ENCODE results near the gene MAP3K2. TPM values are rescaled to one million over a fixed set of nuclear protein-coding genes. Genes with fewer than 3 reads are reported as not detected.

The MAP3K2 gene
- total RNA-seq, 1 donor from 2014 or later: 22.2 TPM

DNA sequence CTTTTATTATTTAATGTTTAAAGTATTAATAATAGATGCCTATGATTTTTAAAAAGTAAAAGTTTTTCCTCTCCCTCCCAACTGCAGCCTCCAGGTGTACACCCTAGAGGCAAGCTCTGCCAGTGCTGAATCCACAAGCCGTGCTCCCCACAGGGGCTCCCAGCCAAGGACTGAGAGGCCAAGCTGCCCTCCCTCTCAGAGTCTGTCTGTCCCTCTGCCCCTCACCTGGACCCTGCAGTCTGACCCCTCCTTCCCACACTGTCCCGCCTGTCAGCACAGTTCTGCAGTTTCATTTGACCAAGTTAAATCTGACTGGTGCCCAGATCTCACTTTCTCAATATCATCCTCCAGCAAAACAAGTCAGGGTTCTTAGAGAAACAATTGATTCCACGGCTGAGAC lies 15.7 kb upstream of the MAP3K2 start:
- intact Hi-C loops (cut with micrococcal nuclease): no loop called here
- DNase-seq: no peak
- Histone ChIP-seq H3K27me3 (ENCODE audit: low read depth) (no peaks in the 10 kb centered on the region), H3K27ac (replicated peaks) (no peak overlapping the region), H3K9me3 (replicated peaks) (no peaks in the 10 kb centered on the region), H3K4me1 (peaks cover 32% of the 10 kb centered on the region), H3K36me3 (no peaks in the 10 kb centered on the region), H3K4me3 (no peak overlapping the region)
- TF ChIP-seq, protein P1, sequence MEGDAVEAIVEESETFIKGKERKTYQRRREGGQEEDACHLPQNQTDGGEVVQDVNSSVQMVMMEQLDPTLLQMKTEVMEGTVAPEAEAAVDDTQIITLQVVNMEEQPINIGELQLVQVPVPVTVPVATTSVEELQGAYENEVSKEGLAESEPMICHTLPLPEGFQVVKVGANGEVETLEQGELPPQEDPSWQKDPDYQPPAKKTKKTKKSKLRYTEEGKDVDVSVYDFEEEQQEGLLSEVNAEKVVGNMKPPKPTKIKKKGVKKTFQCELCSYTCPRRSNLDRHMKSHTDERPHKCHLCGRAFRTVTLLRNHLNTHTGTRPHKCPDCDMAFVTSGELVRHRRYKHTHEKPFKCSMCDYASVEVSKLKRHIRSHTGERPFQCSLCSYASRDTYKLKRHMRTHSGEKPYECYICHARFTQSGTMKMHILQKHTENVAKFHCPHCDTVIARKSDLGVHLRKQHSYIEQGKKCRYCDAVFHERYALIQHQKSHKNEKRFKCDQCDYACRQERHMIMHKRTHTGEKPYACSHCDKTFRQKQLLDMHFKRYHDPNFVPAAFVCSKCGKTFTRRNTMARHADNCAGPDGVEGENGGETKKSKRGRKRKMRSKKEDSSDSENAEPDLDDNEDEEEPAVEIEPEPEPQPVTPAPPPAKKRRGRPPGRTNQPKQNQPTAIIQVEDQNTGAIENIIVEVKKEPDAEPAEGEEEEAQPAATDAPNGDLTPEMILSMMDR (IDR thresholded peaks at IDR 0.05; ENCODE audit: borderline replicate concordance): no peak

DNA sequence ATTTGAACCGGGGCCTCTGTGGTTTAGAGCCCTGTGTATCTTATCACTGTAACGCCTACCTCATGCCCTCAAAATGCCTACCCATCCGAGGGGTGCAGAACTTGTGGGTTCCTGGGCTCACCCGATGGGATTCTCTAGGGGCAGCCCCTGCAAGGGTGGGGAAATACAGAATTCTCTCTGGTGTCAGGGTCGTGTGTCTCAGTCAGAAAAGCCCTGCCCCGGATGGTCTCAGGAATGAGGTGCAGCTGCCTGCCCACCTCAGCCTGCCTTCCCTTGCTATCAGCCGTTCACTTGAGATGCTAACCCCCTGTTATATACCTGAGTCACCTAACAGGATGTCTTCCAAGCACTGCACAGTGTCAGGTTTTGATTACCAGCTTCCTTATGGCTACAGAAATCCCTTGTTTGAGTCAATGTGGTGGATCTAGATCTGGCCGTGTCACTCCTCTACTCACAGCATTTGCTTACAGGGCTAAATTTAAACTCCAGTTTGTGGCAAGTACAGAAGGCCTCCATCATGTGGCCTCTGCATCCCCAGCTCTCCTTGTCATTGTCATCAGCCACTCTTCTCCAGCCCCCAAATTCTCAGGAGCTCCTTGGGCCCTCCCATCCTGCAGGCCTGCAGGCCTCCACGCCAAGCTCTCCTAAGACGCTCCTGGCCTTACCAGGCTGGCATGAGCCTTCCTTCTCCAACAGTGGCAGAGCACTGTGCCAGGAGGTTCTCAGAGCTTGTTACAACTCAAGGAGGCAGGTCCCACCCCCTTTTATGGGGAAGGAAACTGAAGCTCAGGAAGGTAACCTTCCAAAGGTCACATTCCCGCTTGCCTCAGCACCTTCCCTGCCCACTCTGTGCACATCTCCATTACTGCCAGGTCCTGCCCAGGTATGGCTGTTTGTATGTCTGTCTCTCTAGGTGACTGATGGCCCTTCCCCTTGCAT lies 14.3 kb upstream of the MAP3K2 start:
- no peak for DNase-seq
- Histone ChIP-seq H3K4me3 (no peak overlapping the region), H3K27me3 (ENCODE audit: low read depth) (no peaks in the 10 kb centered on the region), H3K27ac (replicated peaks) (no peak overlapping the region), H3K9me3 (replicated peaks) (no peaks in the 10 kb centered on the region), H3K4me1 (peaks cover 31% of the 10 kb centered on the region), H3K36me3 (no peaks in the 10 kb centered on the region)
- TF ChIP-seq, protein P1 (IDR thresholded peaks at IDR 0.05; ENCODE audit: borderline replicate concordance): no peak
- intact Hi-C loops (cut with micrococcal nuclease): no loop called here

DNA sequence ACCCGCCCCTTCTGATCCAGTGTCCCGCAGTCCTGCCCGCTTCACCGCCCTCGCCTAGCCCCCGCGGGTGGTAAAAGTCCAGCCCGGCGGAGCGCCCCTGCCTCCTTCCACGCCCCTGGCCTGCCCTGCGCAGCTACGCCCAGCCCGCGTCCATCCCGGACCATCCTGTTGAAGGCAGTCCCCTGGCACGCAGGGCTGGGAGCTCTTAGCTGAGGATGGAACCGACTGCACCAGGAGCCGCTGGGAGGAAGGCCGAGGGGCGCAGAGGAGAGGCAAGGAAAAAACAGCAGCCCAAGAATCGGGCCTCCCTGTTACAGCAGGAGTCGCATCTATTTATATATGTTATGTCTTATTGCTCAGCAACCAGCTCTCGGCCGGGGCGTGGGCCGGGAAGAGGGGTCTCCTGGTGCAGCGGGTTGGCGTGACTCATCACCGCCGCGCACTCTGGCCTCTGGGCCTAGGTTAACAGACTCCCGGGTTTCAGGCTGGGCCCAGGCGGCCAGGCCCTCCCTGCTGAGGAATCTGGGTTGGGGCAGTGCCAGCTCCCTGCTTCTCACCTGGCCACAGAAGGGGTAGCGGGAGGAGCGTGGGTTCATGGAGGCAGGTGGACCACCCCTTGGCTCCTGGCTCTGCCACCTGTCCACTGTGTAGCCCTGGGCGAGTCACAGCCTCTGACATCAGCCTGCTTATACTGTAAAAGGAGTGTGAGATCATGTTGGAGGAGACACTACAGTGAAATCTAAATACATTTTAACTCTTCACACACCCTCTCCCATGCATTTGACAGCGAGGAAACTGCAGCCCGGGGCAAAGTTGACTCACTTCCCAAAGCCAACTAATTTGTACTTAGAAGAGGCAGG lies 13.4 kb upstream of the MAP3K2 start:
- Histone ChIP-seq H3K4me3 (no peak overlapping the region), H3K9me3 (replicated peaks) (no peaks in the 10 kb centered on the region), H3K4me1 (peaks cover 30% of the 10 kb centered on the region), H3K27me3 (ENCODE audit: low read depth) (no peaks in the 10 kb centered on the region), H3K36me3 (no peaks in the 10 kb centered on the region), H3K27ac (replicated peaks) (no peak overlapping the region)
- intact Hi-C loops (cut with micrococcal nuclease): no loop called here
- TF ChIP-seq, protein P1 (IDR thresholded peaks at IDR 0.05; ENCODE audit: borderline replicate concordance): no peak
- DNase-seq: no peak

DNA sequence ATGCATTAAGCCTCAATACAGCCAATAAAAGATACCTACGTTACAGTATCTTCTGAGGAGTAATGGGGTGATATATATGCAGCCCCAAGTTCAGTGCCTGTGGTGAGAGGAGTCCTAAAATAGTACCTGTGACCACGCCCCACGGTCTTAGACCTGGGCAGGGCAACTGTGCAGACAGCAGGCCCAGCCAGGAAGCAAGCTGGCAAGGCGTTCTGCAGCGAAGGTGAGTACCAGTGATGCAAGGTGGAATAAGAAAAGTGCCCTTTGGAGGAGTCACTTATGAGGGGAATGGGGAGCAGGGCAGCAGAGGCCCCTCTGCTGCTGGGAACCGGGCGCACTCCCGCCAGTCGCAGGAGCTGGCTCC lies 12.7 kb upstream of the MAP3K2 start:
- H3K4me1 ChIP-seq: peaks cover 24% of the 10 kb centered on the region
- H3K36me3 ChIP-seq: no peaks in the 10 kb centered on the region
- TF ChIP-seq, protein P1 (IDR thresholded peaks at IDR 0.05; ENCODE audit: borderline replicate concordance): no peak
- H3K4me3 ChIP-seq: no peak overlapping the region
- intact Hi-C loops (cut with micrococcal nuclease): no loop called here
- H3K27me3 ChIP-seq (ENCODE audit: low read depth): no peaks in the 10 kb centered on the region
- H3K27ac ChIP-seq (replicated peaks): no peak overlapping the region
- DNase-seq: no peak
- no peaks in the 10 kb centered on the region for H3K9me3 ChIP-seq (replicated peaks)

DNA sequence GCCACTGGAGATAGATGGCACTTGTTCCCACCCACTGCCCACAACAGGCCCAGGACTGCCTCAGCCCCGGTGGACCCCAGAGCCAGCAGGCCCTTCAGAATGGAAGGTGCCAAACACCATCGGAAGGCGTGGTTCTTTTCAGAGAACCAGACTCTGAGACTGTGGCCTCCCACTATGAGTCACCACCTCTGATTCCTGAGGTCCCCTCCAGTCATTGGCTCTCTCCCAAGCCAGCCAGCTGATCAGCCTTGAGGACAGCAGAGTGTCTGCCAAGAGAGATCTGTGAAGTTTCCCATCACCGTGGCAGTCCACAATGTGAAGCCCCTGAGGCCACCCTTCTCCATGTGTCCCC lies 10.4 kb upstream of the MAP3K2 start:
- intact Hi-C loops (cut with micrococcal nuclease): no loop called here

More for the DNA sequence above, 10.4 kb upstream of the MAP3K2 start:
- peak; percentile 76 for DNase-seq
- no peak overlapping the region for H3K4me3 ChIP-seq
- H3K27ac ChIP-seq (replicated peaks): peak overlapping the region; percentile 19
- TF ChIP-seq, protein P1 (IDR thresholded peaks at IDR 0.05; ENCODE audit: borderline replicate concordance): no peak
- H3K36me3 ChIP-seq: no peaks in the 10 kb centered on the region
- H3K4me1 ChIP-seq: peaks cover 12% of the 10 kb centered on the region
- no peaks in the 10 kb centered on the region for H3K27me3 ChIP-seq (ENCODE audit: low read depth)
- H3K9me3 ChIP-seq (replicated peaks): no peaks in the 10 kb centered on the region
